ENCODE measurements around the gene LPCAT1.

LPCAT1 gene

DNA sequence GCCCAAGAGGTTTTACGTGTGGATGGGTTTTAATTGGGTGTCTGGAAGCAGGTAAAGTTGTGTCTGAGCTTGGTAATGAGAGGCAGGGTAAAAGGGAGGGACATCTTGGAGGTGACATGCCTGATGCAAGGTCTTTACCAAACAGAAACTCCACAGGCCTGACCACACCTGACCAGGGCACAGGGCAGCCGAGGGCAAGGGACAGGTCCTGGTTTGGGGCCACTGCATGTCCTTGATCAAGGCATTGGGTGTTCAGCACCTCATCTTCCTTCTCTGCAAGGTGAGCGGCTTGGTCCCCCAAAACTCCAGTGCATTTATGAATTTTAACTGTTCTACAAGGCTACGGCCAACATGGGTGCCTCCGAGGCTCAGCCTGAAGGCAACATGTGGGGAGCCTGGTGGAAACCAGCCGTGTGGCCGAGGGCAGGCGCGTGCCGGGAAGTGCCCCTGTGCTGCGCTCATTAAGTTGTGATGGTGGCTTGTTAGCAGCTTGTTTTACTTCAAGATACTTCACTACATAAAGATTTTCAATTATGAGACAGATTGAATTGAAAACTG lies 30.7 kb upstream of the LPCAT1 start:
- no peak for DNase-seq (ENCODE audit: low read depth in 2 of 2)

DNA sequence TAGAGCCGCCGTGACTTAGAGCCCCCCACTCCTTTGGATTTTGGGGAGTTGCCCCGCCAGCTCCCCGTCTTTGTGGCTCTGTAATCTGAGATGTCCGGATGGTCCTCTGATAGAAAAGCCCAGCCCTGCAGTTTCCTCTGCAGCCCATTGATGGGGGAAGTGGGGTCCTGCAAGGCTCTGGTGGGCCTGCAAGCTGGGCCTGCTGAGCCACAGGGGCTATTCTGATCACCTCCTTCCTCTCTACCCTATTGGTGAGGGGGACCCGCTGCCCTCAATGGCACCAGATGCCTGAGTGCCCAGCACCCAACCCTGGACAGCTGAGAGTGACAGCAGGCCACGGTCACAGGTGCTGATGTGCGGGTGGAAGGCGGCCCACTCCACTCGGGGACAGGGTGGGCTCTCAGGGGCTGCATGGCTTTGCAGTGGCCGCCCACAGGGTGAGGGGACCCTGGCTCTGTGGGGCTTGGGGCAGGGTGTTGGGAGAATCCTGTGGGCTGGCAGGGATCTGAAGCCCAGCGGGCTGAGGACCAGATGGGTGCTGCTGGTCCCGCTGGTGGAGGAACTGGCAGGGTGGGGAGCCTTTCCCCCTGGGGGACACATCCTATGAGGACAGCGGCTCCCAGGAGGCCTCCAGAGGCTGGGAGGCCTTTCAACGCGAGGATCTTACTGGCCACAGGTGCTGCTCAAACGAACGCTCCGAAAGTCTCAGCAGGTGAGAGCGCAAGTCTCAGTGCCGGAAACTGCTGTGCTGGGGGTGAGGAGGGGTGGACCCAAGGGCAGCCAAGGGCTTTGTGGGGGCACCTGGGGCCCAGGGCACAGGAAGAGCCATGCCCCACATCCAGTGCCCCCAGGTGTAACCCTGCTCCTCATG lies 30.0 kb upstream of the LPCAT1 start:
- no peak for DNase-seq (ENCODE audit: low read depth in 2 of 2)

DNA sequence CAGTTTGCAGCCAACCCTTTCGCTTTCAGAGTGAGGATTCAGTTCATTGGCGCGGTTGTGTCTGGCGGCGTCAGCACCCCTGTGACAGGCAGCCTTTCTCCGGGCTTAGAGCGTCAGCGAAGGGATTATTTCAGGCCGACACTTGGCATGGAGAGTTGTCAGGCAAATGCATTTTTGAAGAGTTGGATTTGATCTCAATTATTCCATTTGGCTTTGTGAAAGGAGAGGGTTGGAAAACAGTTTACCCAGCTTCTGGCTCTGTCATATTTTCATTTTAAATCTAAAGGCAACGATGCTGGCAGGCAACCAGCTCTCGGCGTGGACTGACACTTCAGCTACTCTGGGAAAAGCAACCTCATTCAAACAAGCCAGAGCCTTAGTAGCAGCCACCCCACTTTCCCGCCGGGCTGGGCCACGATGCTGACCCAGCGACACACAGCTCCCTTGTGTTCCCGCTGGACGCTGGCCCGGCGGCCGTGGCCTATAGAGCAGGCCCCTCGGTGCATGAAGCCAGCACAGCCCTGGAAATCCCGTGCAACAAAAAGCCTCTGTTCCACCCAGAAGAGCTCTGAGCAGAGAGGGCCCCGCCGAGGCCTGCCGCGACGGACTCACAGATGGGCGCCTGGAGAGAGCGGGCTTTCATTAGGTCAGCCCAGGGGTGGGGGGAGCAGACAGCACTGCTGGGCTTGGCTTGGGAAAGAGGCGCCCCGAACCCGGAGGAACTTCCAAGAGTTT lies 28.9 kb upstream of the LPCAT1 start:
- DNase-seq (ENCODE audit: low read depth in 2 of 2) = no peak

DNA sequence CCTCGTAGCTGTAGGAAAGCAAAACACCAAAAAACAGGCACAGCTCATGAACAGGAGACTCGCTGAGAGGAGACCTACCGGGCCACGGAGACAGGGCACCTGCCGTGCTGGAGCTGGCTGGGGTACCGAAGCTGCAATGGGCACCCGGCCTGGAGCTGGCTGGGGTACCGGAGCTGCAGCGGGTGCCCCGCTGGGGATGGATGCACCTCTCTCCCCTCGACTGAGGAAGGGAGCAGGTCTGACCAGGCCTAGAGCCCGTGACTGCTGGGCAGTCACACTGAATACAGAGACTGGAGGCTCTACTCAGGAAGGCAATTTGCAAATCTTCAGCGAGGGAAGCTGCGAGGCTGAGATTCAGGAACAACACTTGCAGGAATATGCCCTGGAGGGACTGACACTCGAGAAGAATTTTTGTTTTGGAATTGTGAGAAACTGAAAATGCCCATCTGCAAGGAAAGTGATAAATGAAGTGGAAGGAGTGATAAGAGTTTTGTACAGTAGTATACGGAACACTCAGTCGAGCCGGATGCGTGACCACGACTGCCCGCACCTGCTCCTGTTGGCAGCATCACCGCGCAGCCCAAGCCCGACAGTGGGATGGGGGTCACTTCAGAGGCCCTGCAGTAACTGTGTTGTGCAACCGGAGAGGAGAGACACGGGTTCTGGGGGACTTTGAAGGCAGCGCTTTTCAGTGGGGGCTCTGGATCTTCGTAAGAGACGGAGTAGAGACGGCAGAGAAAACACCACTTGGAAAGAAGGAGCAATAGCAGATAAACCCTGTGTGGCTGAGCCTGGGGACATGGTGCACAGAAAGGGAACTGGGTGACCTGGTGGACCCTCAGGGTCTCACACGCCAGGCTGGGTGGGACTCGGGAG lies 27.9 kb upstream of the LPCAT1 start:
- DNase-seq (ENCODE audit: low read depth in 2 of 2) = no peak

DNA sequence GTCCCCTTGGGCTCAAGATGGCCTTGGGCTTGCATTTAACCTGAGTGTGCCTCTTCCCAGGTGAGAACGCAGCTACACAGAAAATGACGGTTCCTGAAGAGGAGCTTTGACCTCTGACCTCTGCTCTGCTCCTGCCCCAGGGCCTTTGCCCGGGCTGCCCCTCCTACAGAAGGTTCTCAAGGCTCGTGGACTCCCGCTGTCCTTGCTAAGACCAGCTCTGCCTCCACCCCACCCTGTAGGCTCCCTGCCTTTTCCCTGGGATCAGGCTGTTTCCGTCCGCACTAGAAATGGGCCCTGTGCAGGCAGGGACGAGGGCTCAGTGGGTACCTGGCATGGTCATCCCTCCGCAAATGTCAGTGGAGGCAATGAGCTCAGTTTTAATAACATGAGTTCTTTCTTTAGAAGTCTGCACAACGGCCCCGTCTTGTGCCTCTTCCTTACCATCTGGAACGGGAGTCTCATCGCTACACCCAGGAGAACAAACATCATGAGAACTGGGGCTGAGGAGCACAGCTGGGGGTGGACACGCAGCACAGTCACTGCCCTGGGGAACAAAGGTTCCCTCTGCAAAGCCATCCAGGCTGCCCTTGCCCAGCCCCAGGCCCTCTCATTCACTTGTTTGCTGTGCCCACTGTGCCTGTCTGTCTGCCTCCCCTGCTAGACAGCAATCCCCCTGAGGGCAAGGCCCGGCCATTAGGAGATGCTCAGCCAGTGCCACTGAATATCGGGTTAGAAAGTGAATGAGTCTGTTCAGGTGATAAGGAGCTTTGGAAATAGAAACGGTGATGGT lies 26.7 kb upstream of the LPCAT1 start:
- no peak for DNase-seq (ENCODE audit: low read depth in 2 of 2)

DNA sequence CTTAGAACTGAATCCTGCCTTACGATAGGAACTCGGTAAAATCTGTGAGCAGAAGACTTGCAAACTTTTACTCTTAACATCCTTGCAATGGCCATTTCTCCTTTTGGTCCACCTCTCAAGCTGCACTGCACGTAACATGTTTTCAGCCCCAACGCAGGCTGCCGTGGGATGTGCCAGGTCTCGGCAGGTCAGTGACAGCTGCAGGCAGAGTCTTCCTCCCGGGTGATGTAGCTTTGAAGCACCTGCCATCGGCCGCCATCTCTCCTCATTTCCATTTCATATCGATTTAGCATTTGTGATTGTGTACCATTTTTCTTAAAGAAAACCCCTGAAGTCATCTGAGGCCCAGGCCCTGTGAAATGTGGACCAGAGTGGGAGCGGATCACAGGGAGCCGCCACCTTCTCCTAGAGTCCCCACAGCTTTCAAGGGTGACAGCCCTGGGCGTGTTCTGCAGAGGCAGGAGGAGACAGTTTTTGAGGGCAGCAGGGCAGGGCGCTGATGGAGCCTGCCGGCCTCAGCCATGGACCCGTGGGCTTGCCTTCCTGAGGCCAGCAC lies 25.8 kb upstream of the LPCAT1 start:
- DNase-seq (ENCODE audit: low read depth in 2 of 2) = no peak

DNA sequence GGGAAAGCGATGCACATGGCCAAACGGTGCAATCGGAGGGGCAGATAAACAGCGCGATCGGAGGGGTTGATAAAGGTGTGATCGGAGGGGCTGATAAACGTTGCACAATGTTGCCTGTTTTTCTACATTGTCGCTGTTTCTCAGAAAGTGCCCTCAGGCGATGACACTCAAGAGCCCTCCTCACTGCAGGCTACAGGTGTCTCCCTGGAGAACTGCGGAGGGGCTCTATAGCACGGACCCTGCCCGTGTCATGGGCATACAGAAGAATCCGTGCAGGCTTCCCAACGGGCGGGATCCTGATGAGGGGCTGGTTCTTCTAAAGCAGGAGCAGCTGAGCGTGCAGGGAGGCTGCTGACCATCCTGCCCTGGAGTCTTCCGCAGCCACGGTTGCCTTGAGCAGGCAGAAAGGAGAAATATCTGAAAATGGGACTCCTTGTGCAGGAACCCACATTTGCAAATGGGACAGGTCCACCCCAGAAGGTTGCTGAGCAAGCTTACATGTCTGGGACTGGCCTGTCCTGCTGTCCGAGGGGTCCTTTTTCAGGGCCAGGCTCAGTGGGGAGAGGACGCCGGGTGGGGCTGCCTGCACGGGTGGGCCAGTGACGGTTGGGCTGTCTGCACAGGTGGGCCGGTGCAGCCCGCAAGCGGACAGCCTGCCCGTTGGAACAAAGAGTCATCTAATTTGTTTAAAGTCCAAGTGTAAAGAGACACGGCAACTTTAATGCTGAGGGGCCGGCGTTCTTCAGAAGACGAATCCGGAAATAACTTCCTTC lies 25.1 kb upstream of the LPCAT1 start:
- DNase-seq (ENCODE audit: low read depth in 2 of 2) = no peak

DNA sequence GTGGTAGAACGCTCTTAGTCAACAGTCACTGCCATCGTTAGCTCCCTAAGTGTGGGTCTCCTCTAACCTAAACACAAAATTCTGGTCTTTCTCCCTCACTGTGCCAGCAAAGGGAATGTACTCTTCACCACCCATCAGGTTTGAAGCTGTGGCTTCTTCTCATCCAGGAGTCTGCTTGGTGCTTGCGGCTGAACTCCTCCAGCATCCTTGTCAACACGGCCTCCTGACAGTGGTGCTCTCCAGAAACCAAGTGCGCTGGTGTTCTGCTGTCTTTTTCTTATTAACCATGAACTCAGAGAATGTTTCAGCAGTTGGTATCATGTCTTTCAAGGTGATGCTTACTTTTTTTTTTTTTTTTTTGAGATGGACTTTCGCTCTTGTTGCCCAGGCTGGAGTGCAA lies 23.9 kb upstream of the LPCAT1 start:
- DNase-seq (ENCODE audit: low read depth in 2 of 2) = no peak

DNA sequence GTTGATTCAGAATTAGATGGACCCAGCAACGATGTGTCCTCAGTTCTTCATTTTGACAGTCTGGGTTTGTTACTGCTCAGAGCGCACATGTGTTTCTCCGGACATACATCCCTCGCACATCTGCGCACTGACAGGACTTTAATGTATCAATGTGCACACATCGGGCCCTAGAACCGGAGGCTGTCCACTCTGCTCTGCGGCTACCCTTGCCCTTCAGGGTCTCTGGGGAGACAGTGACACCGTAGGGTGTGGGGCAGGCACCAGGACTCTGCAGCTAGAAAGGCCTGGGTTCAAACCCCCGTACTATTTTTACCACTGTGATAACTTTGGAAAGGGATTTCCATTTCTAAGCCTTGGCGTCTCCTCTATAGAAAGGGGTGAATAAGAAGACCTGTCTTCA lies 23.5 kb upstream of the LPCAT1 start:
- DNase-seq (ENCODE audit: low read depth in 2 of 2) = no peak

DNA sequence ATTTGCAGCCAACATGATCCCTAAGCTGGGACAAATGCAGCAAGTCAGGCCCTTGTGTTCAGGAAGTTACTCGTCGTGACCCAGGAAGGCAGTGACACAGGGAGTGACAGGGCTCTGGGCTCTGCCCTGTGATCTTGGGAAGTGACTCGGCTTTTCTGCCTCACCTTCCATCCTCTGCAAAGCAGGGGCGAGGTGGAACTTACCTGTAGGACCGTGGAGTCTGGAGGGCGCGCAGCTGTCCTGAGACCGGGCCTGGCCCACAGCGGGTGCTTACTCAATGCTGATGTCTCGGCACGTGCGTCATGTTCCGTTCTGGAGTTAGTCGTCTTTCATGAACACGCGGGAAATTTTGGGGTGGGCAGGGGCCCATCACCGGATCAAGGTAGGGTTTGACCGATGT lies 22.8 kb upstream of the LPCAT1 start:
- DNase-seq (ENCODE audit: low read depth in 2 of 2) = no peak

DNA sequence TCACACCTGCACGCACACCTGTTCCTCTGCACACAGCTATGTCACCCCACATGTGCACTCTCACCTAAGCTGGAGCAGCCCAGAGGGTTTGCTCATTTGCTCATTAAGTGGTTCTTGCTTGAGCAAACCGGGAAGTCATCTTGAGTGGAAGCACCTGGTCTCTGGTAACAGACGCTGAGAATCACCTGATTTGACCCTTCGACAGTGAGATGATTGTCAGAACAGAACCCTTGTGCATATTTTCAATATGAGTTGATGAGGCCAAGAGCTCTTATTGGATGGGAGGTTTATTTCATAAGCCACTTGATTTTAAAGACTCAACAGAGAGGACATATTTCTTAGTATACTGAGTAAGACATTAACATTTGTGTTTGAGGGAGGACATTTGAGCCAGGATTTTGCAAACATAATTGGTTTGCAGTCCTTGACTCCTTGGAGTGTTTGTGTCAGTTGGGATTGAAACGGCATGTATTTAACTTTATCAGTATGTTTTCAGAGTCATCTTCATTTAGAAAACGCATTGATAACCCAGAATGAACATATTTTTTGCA lies 22.1 kb upstream of the LPCAT1 start:
- DNase-seq (ENCODE audit: low read depth in 2 of 2) = no peak

DNA sequence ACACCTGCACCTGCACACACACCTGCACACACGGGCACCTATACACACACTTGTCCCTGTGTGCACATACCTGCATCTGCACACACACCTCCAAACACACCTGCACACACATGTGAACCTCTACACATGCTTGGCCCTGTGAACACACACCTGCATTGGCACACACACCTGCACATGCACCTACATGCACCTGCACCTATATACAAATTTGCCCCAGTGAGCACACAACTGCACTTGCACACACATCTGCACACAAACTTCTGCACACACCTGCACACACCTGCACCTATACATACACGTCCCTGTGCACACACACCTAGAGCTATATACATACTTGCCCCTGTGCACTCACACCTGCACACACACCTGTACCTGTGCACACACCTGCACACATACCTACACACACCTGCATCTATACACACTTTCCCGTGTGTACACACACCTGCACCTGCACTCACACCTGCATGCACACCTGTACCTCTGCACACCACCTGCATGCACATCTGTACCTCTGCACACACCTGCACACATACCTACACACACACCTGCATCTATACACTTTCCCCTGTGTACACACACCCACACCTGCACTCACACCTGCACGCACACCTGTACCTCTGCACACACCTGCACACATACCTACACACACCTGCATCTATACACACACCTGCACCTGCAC lies 21.5 kb upstream of the LPCAT1 start:
- no peak for DNase-seq (ENCODE audit: low read depth in 2 of 2)

DNA sequence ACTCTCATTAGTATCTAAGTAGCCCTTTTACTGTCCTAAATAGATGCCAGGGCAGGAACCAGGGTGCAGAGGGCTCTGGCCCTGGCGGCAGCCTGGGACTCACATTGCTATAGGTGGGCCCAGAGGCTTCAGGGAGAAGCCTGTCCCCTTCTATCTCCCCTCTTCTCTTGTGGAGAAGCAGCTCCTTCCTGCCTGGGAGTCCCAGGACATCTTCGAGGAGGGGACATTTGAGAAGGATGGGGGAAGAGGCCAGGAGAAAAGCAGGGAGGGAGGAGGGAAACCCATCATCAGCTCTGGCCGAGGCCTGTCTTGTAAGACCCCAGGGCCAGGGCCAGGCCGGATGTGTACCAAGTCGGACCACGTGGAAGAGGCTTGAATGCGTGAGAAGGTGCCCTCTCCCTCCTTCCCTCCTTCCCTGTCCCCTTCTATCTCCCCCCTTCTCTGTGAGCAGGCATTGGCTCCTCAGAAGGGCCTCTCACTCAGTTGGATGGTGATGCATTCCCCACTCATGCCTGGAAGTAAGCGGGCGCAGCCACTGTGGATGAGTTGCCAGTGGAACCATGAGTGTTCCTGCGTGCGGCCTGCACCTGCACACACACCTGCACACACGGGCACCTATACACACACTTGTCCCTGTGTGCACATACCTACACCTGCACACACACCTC lies 20.7 kb upstream of the LPCAT1 start:
- no peak for DNase-seq (ENCODE audit: low read depth in 2 of 2)

DNA sequence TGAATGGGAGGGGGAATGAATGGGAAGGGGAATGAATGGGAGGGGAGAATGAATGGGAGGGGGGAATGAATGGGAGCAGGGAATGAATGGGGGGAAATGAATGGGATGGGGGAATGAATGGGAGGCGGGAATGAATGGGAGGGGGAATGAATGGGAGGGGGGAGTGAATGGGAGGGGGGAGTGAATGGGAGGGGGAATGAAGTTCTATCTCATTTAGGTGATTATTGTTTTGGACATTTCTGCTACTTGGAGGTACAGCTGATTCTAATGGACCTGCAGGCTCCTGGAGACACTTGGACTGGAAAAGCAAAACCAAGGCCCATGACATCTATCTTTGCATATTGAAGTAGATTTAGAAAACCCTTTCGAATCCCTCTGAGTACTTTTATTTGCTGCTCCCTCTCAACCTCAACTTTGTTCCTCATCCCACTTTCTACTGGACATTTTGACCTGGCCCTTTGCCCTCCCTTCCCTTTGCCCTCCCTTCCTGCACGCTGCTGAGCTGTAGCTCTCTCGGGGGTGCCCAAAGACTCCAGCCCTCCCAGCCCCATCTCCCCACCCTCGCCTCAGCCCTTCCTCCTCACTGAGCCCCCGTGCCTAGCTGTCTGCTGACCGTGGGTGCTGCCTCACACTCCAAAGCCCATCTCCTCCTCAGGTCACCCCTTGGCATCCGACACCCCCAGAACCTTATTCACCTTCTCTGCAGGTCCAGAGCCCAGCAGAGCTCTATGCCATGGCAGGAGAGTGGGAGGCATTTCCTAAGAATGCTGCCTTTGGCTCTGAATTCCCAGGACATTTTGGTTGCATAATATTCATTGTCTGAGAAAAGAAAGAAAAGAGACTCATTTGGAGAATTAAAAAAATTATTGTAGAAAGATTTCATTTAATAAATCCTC lies 19.9 kb upstream of the LPCAT1 start:
- DNase-seq (ENCODE audit: low read depth in 2 of 2) = no peak

DNA sequence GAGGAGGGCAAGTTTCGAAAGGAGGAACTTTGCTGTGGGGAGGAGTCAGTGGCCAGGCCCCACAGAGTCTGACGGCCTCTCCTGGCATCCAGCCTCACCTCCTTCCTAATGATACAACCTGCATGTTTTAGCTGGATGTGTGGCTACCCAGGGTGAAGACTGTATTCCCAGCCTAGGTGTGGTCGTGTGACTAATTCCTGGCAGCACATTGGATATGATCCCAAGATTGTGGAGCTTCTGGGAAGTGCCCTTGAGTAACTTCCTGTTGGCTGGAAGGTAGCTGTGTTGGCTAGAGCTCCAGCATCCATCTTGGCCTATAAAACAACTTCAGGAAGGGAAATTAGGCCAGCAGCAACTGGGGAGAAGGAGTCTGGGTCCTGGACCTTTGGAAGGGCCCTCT lies 19.0 kb upstream of the LPCAT1 start:
- no peak for DNase-seq (ENCODE audit: low read depth in 2 of 2)

DNA sequence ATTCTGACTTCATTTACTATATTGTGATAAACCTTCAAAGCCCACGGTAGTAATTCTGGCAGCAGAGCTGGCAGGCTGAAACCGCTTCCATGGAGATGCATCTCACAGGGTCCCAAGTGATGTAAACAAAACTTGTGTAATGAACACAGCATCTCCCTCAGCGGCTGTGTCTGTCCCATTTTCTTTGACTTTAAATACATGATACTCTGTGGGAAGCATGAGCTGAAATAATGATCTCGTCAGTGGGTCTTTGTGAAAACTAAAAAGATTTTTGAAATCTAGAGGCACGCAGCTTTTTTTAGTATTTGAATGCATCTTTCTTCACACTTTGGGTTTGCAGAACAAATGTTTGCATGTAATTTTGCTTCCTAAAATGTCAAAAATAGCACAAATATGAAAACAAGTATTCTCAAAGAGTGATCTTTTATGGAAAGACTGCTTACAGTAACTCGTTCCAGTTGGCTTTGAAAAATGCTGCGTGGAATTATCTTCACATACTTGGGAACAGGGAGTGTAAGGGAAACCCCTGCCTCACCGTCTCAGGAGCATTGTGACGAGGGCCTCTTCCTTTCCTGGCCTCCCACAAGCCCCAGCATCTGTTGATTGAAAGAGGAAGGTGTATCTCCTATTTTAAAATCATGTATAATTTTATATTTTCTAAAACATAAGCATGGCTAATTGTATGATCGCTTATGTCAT lies 18.1 kb upstream of the LPCAT1 start:
- no peak for DNase-seq (ENCODE audit: low read depth in 2 of 2)

Measured in activated CD4-positive, alpha-beta T cell treated with anti-CD3 and anti-CD28 coated beads for 24 hours (primary cell).